ENCODE results near the gene KCNJ6.
"Not testable (repeated sequence)": the region's sequence is repeated elsewhere in the genome, so short reads cannot be mapped to it uniquely, and the experiment has no call there.

Gene KCNJ6

DNA sequence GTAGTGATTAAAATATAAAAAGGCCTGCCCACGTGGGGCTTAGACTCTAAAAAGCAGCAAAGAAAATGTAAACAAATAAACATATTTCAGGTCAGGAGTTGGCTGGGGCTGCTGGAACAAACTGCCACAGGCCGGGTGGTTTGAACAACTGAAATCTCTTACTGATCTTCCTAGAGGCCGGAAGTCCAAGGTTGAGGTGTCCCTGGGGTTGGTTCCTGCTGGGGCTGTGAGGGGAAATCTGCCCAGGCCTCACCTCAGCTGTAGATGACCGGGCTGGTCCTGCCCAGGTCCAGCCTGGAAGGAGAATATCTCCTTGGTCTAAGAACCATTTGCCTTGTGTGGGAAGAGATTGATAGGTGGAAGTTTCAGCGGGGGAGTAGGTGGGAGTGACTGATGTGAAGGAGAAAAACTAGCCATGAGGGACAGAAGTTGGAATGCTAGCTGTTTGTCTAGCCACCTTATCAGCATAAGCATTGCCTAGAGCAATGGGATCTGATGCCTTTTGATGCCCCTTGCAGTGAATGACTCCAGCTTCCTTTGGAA is 328.6 kb downstream of the KCNJ6 start:
- no peak for DNase-seq

DNA sequence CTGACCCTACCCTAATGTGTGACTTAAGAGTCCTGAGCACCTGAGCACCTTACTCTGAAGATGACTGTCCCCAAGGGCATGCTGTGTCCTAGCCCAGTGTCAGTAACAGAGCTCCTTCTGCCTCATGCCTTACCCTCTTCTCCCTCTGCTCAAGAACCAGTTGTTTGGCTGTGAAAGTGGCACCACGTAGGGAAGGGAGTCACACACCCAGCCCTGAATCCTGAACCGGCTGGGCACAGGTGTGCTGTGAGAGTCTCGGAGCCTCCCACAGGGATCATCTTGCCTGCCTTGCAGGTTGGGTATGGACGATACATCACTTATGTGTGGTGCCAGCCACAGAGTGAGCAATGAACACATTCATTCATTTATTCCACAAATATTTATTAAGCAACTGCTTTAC is 329.1 kb downstream of the KCNJ6 start:
- DNase-seq, result no peak

DNA sequence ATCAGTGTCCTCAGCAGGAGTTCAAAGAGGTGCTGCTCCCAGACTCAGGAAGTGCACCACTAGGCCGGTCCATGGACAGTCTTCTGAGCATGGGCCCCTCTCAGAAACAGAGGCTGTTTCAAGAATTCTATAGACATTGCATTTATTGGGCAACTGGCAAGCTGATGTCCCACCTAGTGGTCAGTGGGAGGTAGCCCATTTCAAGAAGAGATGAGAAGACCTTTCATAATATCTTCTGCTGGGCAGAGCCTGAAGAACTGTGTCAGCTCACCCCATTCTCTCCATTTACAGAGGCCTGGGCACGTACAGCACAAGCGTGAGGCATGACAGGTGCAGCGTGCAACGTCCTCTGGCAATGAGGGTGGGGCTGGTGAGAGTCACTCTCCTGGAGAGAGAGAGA is 333.7 kb downstream of the KCNJ6 start:
- DNase-seq, result no peak

DNA sequence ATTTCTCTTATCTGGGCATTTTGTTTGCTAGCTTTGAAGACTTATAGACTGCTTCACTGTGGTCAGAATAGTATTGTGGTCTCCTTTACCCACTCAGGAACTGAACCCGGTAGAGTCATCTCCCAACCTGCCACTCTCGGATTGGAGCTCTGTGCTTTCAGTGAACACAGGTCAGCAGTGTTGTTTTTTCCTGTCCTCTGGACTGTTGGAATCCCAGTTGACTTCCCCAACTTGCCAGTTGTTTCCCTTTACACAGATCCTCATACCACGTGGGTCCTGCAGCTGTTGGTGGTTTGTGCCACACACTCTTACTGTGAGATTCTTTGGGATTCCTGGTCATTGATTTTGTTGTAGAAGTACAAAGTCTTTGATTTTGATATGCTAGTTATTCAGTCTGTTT is 335.6 kb downstream of the KCNJ6 start:
- no peak for DNase-seq

DNA sequence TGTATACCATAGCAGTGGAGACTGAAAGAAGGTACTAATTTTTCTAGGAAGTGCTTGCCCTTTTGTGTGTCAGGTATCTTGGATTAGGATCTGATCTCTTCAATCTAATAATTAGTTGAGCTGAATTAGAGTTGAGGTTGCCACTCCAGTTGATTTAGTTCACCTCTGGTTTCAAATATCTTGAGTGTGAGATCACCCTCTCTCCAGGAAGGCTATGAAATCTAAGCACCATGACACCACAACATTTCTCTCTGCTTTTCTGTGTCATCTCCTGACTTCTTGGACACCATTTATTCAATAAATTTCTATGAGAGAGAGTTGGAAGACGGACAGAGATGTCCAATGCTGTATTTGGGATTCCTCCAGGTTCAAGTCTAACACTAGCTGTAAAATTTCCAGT is 336.9 kb downstream of the KCNJ6 start:
- DNase-seq, result no peak

DNA sequence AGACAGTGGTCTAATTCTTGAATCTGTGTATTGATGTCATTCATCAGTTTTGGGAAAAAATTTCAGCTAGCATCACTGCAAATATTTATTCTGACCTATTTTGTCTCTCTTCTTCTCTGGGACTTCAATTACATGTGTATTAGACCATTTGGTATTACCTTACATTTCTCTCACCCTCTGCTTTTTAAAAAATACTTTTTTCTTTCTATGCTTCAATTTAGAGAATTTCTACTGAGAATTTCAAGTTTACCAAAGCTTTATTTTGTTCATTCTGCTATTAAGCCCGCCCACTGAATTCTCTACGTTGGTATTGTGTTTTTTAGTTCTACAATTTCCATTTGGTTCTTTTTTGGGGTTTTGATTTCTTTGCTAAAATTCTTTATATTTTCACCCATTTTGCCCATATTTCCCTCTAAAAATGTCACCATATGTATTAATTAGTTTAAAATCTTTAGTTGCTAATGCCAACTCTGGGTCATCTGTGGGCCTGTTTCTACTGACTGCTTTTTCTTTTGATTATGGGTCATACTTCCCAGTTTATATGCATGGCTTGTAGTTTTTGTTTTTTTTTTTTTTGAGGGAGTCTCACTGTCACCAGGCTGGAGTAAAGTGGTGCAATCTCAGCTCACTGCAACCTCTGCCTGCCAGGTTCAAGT is 337.7 kb downstream of the KCNJ6 start:
- no peak for DNase-seq

DNA sequence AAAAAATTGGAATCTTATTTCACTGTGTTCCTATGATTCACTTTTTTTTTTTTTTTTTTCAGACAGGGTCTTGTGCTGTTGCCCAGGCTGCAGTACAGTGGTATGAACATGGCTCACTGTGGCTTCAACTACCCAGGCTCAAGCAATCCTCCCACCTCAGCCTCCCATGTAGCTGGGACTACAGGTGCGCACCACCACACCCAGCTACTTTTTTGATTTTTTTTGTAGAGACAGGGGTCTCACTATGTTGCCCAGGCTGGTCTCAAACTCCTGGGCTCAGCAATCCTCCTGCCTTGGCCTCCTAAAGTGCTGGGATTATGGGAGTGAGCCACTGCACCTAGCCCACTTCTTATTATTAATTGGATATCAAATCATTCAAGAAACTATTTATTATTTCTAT is 339.3 kb downstream of the KCNJ6 start:
- DNase-seq, result not testable (repeated sequence)

DNA sequence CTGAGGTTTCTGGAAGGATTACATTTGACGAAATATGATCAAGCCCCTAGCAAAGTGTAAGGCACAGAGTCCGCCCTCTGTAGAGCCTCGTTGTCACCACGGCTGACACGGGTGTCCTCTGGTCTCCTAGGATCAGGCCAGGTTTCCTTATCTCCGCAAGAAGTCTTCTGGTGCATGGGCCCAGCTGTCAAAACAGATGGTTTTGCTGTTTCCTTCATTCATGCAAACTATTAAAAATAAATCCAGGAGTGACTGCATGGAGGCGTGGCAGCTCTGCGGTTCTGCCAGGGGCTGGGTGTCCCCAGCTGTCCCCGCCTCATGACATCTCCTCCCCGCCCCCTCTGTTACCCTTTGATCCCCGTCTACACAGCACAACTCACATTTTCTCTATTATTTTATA is 340.7 kb downstream of the KCNJ6 start:
- no peak for DNase-seq

DNA sequence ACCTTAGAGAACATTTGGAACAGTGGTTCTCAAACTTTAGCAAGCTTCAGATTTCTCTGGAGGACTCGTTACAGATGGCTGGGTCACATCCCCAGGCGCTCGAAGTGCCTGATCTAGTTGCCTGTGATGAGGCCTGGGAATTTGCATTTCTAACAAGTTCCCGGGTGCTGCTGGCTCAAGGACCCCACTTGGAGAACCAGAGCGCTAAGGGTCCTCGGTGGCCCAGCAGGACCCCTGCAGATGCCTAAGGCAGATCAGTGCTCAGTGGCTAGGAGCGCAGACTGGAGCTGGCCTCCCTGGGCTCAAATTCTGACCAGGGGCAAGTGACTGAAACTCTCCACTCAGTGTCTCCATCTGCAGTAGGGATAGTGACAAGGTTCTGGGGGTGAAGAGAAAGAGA is 341.5 kb downstream of the KCNJ6 start:
- no peak for DNase-seq

DNA sequence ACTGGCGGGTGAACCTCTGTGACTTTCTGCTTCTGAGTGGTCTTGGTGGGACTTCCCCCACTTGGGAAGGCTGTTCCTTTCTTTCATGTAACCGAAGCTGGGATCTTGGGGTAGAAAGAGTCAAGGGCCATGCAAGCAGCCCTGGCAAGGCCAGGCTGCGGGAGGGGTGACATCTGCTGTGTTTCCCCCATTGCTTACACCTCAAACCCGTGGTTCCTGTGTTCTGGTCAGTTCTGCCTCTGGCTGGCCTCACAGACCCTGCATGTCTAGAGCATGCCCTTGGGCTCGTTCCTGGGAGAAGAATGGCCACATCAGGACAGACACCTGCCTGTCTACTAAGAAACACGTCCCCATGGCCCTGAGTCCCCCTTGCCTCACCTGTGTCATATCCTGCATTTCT is 341.9 kb downstream of the KCNJ6 start:
- DNase-seq, result no peak

DNA sequence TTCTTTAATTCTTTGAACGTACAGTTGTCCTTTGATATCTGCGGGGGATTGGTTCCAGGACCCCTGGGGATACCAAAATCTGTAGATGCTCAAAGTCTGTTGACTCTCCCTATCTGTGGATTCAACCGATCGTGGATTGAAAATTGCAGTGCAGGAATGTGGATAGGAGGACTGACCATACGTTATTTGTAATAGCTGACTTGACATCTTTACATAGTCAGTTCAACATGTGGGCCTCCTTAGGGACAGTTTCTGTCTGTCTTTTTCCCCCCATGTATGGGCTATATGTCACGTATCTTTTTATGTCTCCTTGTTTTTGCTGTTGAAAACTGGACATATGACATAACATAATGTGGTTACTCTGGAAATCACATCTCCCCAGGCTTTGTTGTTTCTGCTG is 344.8 kb downstream of the KCNJ6 start:
- DNase-seq, result no peak

DNA sequence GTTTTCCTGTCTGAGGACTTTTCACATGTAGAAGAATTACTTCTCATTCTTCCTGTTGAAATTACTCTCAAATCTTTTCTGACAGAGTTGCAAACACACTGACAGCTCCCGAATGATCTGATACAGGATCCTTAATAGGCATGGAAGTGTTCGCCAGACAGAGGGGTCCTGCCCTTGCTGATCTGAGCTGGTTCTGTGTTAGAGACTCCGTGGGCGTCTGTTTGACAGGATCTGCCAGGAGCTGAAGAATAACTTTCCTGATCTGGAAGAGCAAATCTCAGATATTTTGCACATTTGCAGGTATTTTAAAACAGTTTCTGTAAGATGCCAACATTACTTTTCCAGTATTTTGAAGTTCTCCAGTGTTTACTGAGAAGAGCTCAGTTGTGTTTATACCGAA is 347.3 kb downstream of the KCNJ6 start:
- no peak for DNase-seq

DNA sequence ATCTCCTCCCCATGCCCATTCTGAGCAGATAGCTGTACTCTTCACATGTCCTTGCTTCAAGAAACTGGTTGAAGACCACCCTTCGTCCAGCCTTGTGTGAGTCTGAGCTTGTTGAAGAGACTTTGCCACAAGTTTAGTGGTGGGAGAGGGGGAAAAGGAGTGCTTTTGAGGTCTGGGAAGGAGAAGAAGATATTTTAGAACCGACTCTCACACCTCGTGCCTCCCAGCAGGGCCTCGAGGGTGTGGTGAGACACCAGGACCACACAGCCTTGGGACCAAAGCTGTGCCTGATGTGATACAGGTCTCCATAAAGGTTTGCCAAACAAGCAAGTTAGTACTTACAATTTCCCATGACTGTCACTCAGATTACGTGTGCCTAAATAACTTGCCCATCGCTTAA is 347.8 kb downstream of the KCNJ6 start:
- no peak for DNase-seq

DNA sequence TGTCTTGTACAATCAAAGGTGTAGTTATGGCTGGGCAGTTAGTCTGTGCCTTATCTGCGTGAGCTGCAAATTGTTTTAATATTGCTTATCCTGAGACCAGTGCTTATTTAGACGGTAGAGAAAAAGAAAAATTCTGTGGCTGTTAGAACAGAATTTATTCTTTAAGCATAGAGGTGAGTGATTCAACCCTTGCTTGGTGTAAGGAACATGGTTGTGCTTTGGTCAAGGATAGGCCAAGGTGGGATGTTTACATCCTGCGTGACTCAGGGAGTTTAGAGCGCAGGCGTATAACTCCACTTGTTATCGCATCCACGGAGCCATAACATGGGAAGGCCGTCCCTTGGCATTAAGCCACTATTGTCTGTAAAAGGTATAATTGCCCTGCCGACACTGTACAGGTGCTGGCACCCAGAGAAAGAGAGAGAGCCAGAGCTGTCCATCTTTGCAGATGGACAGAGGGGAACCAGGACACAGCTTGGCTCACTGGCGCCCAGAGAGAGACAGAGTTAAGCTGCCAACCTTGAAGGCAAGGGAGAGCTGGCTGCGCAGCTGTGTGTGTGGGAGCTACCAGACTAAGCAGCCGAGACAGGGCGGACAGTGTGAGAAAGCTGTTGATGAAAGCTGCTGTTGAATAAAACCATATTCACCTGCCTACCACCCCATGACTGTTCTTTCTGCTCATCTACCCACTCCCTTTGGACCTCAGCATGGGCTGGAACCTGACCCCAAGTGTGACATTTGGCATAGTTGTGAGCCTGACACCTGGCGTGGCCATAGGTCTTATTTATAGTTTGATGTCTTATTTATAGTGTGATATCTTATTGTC is 349.3 kb downstream of the KCNJ6 start:
- no peak for DNase-seq

DNA sequence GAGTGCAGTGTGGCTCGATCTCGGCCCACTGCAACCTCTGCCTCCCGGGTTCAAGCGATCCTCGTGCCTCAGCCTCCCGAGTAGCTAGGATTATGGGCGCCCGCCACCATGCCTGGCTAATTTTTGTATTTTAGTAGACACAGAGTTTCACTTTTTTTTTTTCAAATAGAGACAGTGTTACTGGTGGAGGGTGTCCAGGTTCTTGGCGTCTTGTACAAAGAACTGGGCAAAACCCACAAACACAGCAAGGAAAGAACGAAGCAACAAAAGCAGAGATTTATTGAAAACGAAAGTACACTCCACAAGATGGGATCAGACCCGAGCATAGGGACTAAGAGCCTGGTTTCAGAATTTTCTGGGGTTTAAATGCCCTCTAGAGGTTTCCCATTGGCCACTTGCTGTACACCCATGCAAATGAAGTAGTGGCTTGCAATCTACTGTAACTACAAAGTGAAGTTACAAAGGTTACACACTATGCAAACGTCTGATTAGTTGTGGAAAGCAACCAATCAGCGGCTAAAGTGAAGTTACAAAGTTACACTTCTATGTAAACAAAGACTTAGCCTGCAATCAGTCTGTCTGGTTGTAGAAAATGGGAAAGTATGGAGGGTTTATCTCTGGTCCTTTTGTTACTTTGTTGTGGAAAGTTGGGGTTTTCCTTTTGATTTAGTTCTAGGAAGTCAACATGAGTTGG is 350.6 kb downstream of the KCNJ6 start:
- DNase-seq, result no peak

DNA sequence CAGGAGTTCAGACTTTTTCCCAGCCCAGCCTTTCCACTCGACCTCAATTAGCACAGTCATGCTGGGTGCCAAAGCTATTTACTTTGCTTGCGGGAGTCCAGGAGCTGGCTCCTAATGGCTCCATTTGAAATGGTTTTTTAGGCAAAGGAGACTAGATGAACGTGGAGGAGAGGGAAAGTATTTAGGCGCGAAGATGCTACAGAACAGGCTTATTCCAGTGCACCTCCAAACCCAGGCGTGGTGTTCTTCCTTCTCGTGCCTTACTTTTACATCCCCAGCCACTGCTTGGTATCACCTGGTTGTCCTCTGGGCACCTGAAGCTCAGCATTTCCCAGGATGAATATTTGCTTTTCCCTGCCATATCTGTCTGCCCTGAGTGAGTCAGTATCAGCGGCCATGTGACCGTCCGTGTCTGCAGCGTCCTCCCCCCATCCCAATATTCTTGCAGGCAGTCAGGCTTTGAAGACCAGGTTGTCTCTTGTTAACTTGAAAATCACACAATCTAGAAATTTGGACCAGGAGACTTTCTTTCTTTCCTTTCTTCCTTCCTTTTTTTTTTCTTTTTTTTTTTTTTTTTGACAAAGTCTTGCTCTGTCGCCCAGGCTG is 351.2 kb downstream of the KCNJ6 start:
- DNase-seq, result no peak

DNA sequence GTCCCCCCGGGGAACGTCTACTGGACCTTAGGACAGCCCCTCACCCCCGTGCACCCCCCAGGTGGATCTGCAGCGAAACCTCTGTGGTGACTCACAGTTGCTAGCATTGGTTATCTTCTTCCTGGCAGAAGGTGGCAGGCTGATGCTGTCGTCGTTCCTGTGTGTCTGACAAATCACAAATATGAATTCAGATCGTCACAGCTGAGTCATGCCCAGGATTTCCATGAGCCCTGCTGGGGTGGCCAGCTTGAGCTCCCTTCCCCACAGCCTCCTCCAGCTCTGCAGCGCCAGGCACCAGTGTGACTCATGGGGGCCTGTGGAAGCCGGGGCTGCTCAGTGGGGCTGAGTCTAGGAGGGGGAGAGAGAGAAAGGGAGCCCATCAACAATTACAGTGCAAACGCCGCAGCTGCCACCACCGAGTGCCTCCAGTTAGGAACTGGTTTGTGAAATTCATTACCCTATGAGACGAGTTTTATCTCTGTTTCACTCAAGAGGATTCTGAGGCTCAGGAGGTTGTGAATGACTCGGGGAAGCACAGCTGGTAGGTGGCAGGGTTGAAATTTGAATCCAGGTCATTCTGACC is 351.8 kb downstream of the KCNJ6 start:
- DNase-seq, result peak; percentile 93

DNA sequence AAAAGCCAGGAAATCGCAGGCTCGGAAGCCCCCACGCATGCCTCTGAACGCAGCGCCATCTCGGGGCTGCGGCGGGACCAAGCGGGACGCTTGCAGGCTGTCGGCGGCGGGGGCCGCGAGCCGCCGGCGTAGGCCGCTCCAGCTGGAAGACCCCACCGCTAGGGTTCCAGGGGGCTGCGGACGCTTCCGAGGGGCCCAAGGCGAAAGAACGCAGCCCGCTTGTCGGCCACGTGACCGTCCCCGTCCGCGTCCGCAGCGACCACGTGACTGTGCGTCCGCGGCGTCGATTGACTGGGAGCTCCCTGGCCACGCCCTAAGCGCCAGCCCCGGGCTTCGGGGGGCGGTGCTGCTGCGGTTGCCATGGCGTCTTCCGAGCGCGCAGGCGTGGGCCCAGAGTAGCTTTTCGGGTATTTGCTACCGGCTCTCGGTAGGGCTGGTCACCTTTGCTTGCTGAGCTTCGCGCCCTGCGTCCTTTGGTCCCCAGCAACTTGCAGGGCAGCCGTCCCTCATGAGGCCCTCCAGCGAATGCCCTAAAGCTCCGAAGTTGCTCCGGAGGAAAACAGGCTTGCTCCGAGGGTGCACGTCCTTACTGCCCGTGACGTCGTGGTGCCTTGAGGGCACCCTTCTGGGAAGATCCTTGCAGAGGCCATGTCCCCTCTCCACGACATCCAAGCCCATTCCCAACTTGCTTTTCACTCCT is 352.5 kb downstream of the KCNJ6 start:
- peak; percentile 91 for DNase-seq

DNA sequence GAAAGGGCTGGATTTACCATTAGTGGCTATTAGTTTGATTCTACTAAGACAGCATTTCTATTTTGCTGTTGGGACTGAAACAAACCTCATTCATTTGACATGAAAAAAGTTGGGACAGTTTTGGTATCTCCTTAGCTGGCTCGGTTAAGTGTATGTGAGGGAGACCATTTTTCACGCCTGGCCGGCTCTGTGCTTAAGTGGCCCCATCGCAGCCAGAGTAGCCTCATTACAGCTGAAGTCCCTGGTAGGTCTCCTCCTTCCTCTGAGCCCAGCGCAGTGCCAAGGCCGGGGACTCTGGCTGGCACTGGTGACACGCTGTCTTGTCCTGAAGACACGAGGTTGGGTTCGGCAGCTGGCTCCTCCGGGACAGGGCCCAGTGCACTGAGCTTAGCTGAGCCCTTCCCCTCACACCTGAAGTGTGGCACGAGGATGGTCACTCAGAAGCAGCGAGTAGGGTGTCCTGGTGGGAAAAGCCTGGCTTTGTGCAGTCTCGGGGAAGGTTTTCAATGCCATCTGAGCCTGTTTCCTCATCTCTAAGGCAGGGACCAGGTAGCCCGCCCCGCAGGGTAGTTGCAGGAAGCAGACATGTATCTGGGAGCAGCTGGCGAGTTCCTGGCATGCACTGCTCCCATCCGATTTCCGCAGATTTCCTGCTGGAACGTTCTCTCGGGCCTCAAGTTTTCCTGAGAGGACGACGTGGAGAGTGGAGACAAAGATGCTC is 353.2 kb downstream of the KCNJ6 start:
- no peak for DNase-seq

DNA sequence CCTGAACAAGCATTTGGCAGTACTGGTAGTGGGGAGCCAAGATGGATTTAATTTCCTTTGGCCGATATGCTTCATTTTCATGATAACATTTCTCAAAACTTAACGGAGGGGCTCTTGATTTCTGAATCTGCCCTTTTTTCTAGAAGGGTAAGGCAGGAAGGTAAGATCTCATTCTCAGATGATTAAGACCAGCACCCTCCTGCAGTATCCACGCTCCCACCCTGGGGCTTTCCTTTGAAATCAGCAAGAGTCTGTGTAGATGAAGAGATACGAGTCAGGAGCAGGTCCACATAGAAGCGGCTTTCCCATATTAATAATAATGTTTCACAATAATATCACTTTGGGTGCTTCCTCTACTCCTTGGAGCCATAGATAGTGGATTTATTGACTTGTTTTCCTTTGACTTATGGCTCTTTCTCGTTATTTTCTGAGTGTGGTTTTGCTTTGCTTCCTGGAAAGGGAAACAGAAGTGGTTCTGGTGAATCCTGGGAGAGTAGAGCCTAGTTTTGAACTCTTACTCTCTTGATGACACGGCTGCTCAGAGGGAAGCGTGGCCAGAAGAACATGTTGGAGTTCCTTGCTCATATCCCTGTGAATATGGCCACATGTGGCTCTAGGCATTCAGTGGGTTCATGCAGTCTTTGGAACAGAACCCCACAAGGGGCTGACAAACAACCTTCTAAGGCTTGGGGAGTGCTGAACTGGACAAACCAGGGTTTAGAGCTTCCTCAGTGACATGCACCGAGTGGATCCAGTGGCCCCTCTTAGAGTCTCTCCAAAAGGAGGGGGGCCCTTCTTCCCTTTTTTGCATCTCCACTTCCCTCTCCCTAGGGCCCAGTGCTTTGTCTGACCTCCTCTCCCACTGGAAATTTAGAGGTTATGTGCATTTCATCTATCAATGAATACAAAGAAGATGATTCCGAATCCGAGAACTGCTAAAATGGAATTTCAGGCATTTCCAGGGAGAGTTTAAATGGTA is 354.0 kb downstream of the KCNJ6 start:
- DNase-seq, result no peak

All from stimulated activated CD4-positive, alpha-beta T cell treated with anti-CD3 and anti-CD28 coated beads, Interleukin-4, amount 100 ng/mL, for 24 hours (primary cell).